ENCODE measurements around the gene ACTG1. TPM values are rescaled to one million over a fixed set of nuclear protein-coding genes. Genes with fewer than 3 reads are reported as not detected.

ACTG1 gene
- total RNA-seq, 1 experiment from 2014 or later: 2,327 TPM

DNA sequence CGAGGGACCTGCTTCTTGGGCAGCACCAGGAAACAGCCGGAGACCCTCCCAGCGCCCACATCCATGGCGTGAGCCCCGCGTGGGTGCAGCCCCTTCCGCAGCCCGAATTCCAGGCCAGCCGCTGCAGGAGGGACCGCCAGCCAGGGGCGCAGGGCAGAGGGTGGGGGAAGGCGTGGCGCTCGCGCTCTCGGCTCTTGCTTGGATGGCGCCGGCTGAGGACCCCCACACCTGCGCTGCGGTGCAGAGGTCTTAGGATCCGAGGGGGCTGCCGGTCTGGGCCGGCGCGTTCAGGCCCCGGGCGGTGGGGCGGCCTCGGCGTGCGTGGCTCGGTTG lies 28.8 kb downstream of the ACTG1 start:
- TF ChIP-seq, protein P1, sequence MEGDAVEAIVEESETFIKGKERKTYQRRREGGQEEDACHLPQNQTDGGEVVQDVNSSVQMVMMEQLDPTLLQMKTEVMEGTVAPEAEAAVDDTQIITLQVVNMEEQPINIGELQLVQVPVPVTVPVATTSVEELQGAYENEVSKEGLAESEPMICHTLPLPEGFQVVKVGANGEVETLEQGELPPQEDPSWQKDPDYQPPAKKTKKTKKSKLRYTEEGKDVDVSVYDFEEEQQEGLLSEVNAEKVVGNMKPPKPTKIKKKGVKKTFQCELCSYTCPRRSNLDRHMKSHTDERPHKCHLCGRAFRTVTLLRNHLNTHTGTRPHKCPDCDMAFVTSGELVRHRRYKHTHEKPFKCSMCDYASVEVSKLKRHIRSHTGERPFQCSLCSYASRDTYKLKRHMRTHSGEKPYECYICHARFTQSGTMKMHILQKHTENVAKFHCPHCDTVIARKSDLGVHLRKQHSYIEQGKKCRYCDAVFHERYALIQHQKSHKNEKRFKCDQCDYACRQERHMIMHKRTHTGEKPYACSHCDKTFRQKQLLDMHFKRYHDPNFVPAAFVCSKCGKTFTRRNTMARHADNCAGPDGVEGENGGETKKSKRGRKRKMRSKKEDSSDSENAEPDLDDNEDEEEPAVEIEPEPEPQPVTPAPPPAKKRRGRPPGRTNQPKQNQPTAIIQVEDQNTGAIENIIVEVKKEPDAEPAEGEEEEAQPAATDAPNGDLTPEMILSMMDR (IDR thresholded peaks at IDR 0.05; ENCODE audit: unreplicated experiment): no peak
- no peaks in the 10 kb centered on the region for H3K9me3 Mint-ChIP-seq (ENCODE audit: low read depth, unreplicated experiment)
- no peak for DNase-seq
- CTCF ChIA-PET: interaction anchor here (0.8 to 1.6 kb wide), 6 partner anchors 43 to 229 kb away, joined by 3 to 13 read pairs (median 8); no protein-coding TSS in a partner anchor
- intact Hi-C loops (cut with micrococcal nuclease; ENCODE audit: unreplicated experiment): loop anchor here (5.0 to 10.0 kb wide), 2 partner anchors 189 to 232 kb away; partner anchors contain the start of gene SLC38A10
- H3K4me3 Mint-ChIP-seq (ENCODE audit: low read depth, unreplicated experiment): peak overlapping the region; percentile 39
- BruUV-seq (replicated peaks): no TSS peak
- no peaks in the 10 kb centered on the region for H3K4me1 Mint-ChIP-seq (ENCODE audit: low read depth, unreplicated experiment)
- peaks cover 4% of the 10 kb centered on the region for H3K36me3 Mint-ChIP-seq (ENCODE audit: insufficient read depth, unreplicated experiment)
- H3K27me3 Mint-ChIP-seq (ENCODE audit: unreplicated experiment): peaks cover 29% of the 10 kb centered on the region
- no peak overlapping the region for H3K27ac Mint-ChIP-seq (ENCODE audit: unreplicated experiment)

DNA sequence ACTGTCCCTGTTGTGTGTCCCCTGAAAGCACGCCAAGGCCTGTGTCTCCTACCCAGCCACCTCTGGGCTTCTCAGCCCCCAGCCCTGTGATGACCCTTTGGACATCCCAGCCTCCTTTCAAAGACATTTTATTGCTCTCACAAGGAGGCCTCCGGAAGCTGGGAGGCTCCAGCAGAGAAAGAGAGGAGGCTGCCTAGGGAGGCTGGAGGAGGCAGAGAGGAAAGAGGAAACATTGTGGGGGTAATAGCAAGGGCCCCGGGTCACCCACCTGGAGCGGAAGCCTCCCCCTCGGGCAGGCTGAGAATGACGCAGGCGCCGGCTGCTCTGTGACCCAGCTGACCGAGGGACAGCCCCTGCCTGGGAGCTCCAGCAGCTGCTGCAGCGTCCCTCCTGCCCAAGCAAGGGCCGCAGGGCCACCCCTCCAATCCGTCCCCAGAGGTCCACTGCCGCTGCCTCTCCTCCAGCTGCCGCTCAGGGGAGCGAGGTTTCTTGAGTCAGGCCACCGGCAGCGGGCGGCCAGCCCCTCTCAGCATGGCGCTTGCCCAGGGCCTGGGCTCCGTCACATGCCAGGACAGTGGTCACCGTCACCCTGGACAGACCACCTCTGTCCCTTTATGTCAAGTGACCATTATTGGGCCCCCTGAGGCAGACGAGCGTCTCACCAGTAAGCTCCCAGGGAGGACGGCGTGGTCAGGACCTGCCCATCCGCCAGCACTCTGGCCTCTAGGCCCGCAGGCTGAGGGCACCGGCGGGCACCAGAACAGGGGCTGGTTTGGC lies 29.3 kb downstream of the ACTG1 start:
- CTCF ChIA-PET: interaction anchor here (0.6 to 1.6 kb wide), 6 partner anchors 43 to 228 kb away, joined by 3 to 13 read pairs (median 6); no protein-coding TSS in a partner anchor
- no TSS peak for BruUV-seq (replicated peaks)
- DNase-seq: no peak
- Mint-ChIP-seq H3K27ac (ENCODE audit: unreplicated experiment) (no peak overlapping the region), H3K9me3 (ENCODE audit: low read depth, unreplicated experiment) (no peaks in the 10 kb centered on the region), H3K36me3 (ENCODE audit: insufficient read depth, unreplicated experiment) (peaks cover 4% of the 10 kb centered on the region), H3K27me3 (ENCODE audit: unreplicated experiment) (peaks cover 29% of the 10 kb centered on the region), H3K4me1 (ENCODE audit: low read depth, unreplicated experiment) (no peaks in the 10 kb centered on the region), H3K4me3 (ENCODE audit: low read depth, unreplicated experiment) (no peak overlapping the region)
- TF ChIP-seq, protein P1 (IDR thresholded peaks at IDR 0.05; ENCODE audit: unreplicated experiment): no peak
- intact Hi-C loops (cut with micrococcal nuclease; ENCODE audit: unreplicated experiment): loop anchor here (5.0 to 10.0 kb wide), 2 partner anchors 188 to 231 kb away; partner anchors contain the start of gene SLC38A10

GRCh38 chr17:81482673-81483072 lies 29.9 kb downstream of the ACTG1 start:
- peaks cover 7% of the 10 kb centered on the region for H3K36me3 Mint-ChIP-seq (ENCODE audit: insufficient read depth, unreplicated experiment)
- intact Hi-C loops (cut with micrococcal nuclease; ENCODE audit: unreplicated experiment): loop anchor here (5.0 to 10.0 kb wide), 2 partner anchors 188 to 230 kb away; partner anchors contain the start of gene SLC38A10
- BruUV-seq (replicated peaks): no TSS peak
- no peak overlapping the region for H3K4me3 Mint-ChIP-seq (ENCODE audit: low read depth, unreplicated experiment)
- no peak overlapping the region for H3K27ac Mint-ChIP-seq (ENCODE audit: unreplicated experiment)
- H3K9me3 Mint-ChIP-seq (ENCODE audit: low read depth, unreplicated experiment): no peaks in the 10 kb centered on the region
- TF ChIP-seq, protein P1 (IDR thresholded peaks at IDR 0.05; ENCODE audit: unreplicated experiment): no peak
- peaks cover 29% of the 10 kb centered on the region for H3K27me3 Mint-ChIP-seq (ENCODE audit: unreplicated experiment)
- H3K4me1 Mint-ChIP-seq (ENCODE audit: low read depth, unreplicated experiment): no peaks in the 10 kb centered on the region
- no peak for DNase-seq
- CTCF ChIA-PET: interaction anchor here (0.6 kb wide), 2 partner anchors 35 to 112 kb away, joined by 3 to 4 read pairs; no protein-coding TSS in a partner anchor

- Mint-ChIP-seq H3K36me3 (ENCODE audit: insufficient read depth, unreplicated experiment) (peaks cover 3% of the 10 kb centered on the region), H3K4me3 (ENCODE audit: low read depth, unreplicated experiment) (no peak overlapping the region), H3K9me3 (ENCODE audit: low read depth, unreplicated experiment) (peaks cover 3% of the 10 kb centered on the region), H3K27ac (ENCODE audit: unreplicated experiment) (no peak overlapping the region), H3K27me3 (ENCODE audit: unreplicated experiment) (peaks cover 29% of the 10 kb centered on the region), H3K4me1 (ENCODE audit: low read depth, unreplicated experiment) (no peaks in the 10 kb centered on the region)
- BruUV-seq (replicated peaks): no TSS peak
- no peak for DNase-seq
- CTCF ChIA-PET: interaction anchor here (0.6 kb wide), 1 partner anchor 35 kb away, joined by 3 read pairs; no protein-coding TSS in a partner anchor
- TF ChIP-seq, protein P1 (IDR thresholded peaks at IDR 0.05; ENCODE audit: unreplicated experiment): no peak
- intact Hi-C loops (cut with micrococcal nuclease; ENCODE audit: unreplicated experiment): loop anchor here (5.0 to 10.0 kb wide), 2 partner anchors 187 to 230 kb away; partner anchors contain the start of gene SLC38A10
Measured at GRCh38 chr17:81481815-81482505, 30.6 kb downstream of the ACTG1 start.

Data from Calu3 (cell line).